HG02943 (cell line): ENCODE data around the gene PLD1.
"Not testable (repeated sequence)": the region's sequence is repeated elsewhere in the genome, so short reads cannot be mapped to it uniquely, and the experiment has no call there.

Experiments
- ATAC-seq: cut with Tn5 transposase; IDR thresholded peaks from one replicate; pipeline ENCODE4 v1.9.1; 2021; ENCODE audit warnings: mild to moderate bottlenecking, low read depth, moderate library complexity; ENCODE audit not compliant: unreplicated experiment

Gene PLD1

GRCh38 chr3:171711461-171712170 lies 98.7 kb downstream of the PLD1 start:
- no peak for ATAC-seq

GRCh38 chr3:171710359-171710758 lies 99.9 kb downstream of the PLD1 start:
- no peak for ATAC-seq

GRCh38 chr3:171704814-171705213 lies 105.5 kb downstream of the PLD1 start:
- ATAC-seq, result no peak

GRCh38 chr3:171704002-171704401 lies 106.3 kb downstream of the PLD1 start:
- ATAC-seq, result no peak

- no peak for ATAC-seq
These were observed 107.1 kb downstream of the PLD1 start for GRCh38 chr3:171703144-171703543.

GRCh38 chr3:171700653-171701052 lies 109.6 kb downstream of the PLD1 start:
- no peak for ATAC-seq

- no peak for ATAC-seq
These were observed 110.1 kb downstream of the PLD1 start for GRCh38 chr3:171700157-171700556.

- ATAC-seq, result no peak
These were observed 110.7 kb downstream of the PLD1 start for GRCh38 chr3:171699601-171700000.

- ATAC-seq, result no peak
These were observed 113.5 kb downstream of the PLD1 start for GRCh38 chr3:171696805-171697204.

GRCh38 chr3:171695426-171695825 lies 114.9 kb downstream of the PLD1 start:
- ATAC-seq, result no peak

- no peak for ATAC-seq
These were observed 115.4 kb downstream of the PLD1 start for GRCh38 chr3:171694888-171695287.

- ATAC-seq, result not testable (repeated sequence)
These were observed 117.7 kb downstream of the PLD1 start for GRCh38 chr3:171692551-171692950.

- no peak for ATAC-seq
These were observed 118.8 kb downstream of the PLD1 start for GRCh38 chr3:171691485-171691884.

- no peak for ATAC-seq
These were observed 120.0 kb downstream of the PLD1 start for GRCh38 chr3:171690281-171690680.

- no peak for ATAC-seq
These were observed 121.7 kb downstream of the PLD1 start for GRCh38 chr3:171688593-171688992.

GRCh38 chr3:171688002-171688401 lies 122.3 kb downstream of the PLD1 start:
- ATAC-seq, result no peak

- no peak for ATAC-seq
These were observed 122.7 kb downstream of the PLD1 start for GRCh38 chr3:171687581-171687980.

- no peak for ATAC-seq
These were observed 123.2 kb downstream of the PLD1 start for GRCh38 chr3:171687064-171687463.

- no peak for ATAC-seq
These were observed 125.0 kb downstream of the PLD1 start for GRCh38 chr3:171685116-171685895.

- ATAC-seq, result no peak
These were observed 126.1 kb downstream of the PLD1 start for GRCh38 chr3:171684221-171684620.

GRCh38 chr3:171682743-171683142 lies 127.5 kb downstream of the PLD1 start:
- ATAC-seq, result no peak
